GM18508 (cell line): ENCODE measurements around the gene ARL13B.
A peak's percentile ranks its signal among the peaks of the same experiment; 100 is the strongest.
"Not testable (repeated sequence)": the region's sequence is repeated elsewhere in the genome, so short reads cannot be mapped to it uniquely, and the experiment has no call there.

ENCODE experiments used
- ATAC-seq: cut with Tn5 transposase; IDR thresholded peaks from one replicate; pipeline ENCODE4 v1.9.1; 2021; ENCODE audit warnings: moderate number of reproducible peaks; ENCODE audit not compliant: insufficient read depth, unreplicated experiment

Gene ARL13B

GRCh38 chr3:93992207-93992606 lies 12.3 kb downstream of the ARL13B start:
- ATAC-seq, result no peak

- no peak for ATAC-seq
Measured at GRCh38 chr3:93994056-93994455, 14.1 kb downstream of the ARL13B start.

- no peak for ATAC-seq
Measured at GRCh38 chr3:94001191-94001590, 21.2 kb downstream of the ARL13B start.

- ATAC-seq, result no peak
Measured at GRCh38 chr3:94001827-94002495, 22.0 kb downstream of the ARL13B start.

GRCh38 chr3:94004301-94004910 lies 24.5 kb downstream of the ARL13B start:
- ATAC-seq, result peak; percentile 88

- no peak for ATAC-seq
Measured at GRCh38 chr3:94008253-94008652, 28.3 kb downstream of the ARL13B start.

- ATAC-seq, result no peak
Measured at GRCh38 chr3:94009608-94010007, 29.7 kb downstream of the ARL13B start.

- ATAC-seq, result no peak
Measured at GRCh38 chr3:94011233-94011711, 31.3 kb downstream of the ARL13B start.

- ATAC-seq, result no peak
Measured at GRCh38 chr3:94012185-94012584, 32.2 kb downstream of the ARL13B start.

- ATAC-seq, result no peak
Measured at GRCh38 chr3:94015025-94015424, 35.1 kb downstream of the ARL13B start.

- no peak for ATAC-seq
Measured at GRCh38 chr3:94019659-94020058, 39.7 kb downstream of the ARL13B start.

GRCh38 chr3:94020293-94020692 lies 40.3 kb downstream of the ARL13B start:
- no peak for ATAC-seq

GRCh38 chr3:94024385-94024784 lies 44.4 kb downstream of the ARL13B start:
- ATAC-seq, result no peak

- ATAC-seq, result no peak
Measured at GRCh38 chr3:94026623-94027022, 46.7 kb downstream of the ARL13B start.

GRCh38 chr3:94028093-94028837 lies 48.3 kb downstream of the ARL13B start, which contains the start of gene STX19:
STX19 (minus strand) TSS chr3:94028597; CDS start chr3:94015269, 13,328 bp downstream.
- ATAC-seq, result no peak

GRCh38 chr3:94036909-94037507 lies 57.1 kb downstream of the ARL13B start:
- ATAC-seq, result no peak

GRCh38 chr3:94043285-94043684 lies 63.3 kb downstream of the ARL13B start:
- ATAC-seq, result no peak

GRCh38 chr3:94044100-94044936 lies 64.4 kb downstream of the ARL13B start:
- not testable (repeated sequence) for ATAC-seq

- no peak for ATAC-seq
Measured at GRCh38 chr3:94046533-94046932, 66.6 kb downstream of the ARL13B start.

GRCh38 chr3:94049267-94049666 lies 69.3 kb downstream of the ARL13B start:
- no peak for ATAC-seq
